Effector memory CD4-positive, alpha-beta T cell (primary cell): ENCODE results near the gene ACBD4.

Experiments used
- DNase-seq, 3 donors: peaks; one replicate each; pipeline ENCODE4 v3.0.0-alpha.2; 2020
- H3K27ac ChIP-seq: 2 replicates; pipeline ENCODE4 v1.7.0; 2013; ENCODE audit warnings: mild to moderate bottlenecking, low read length, moderate library complexity; ENCODE audit not compliant: insufficient read depth, poor library complexity, severe bottlenecking
- H3K27me3 ChIP-seq: replicated peaks from 2 replicates; pipeline ENCODE4 v1.7.0; 2013; ENCODE audit warnings: mild to moderate bottlenecking, low read length; ENCODE audit not compliant: insufficient read depth, control insufficient read depth, poor library complexity, severe bottlenecking
- H3K36me3 ChIP-seq: 2 replicates; pipeline ENCODE4 v1.7.0; 2013; ENCODE audit warnings: mild to moderate bottlenecking, low read length, moderate library complexity; ENCODE audit not compliant: control insufficient read depth, insufficient read depth
- H3K4me1 ChIP-seq: 2 replicates; pipeline ENCODE4 v1.7.0; 2013; ENCODE audit warnings: low read length, mild to moderate bottlenecking; ENCODE audit not compliant: control insufficient read depth, insufficient read depth, poor library complexity, severe bottlenecking
- H3K4me3 ChIP-seq: 2 replicates; pipeline ENCODE4 v1.7.0; 2013; ENCODE audit warnings: low read length, low read depth, mild to moderate bottlenecking; ENCODE audit not compliant: insufficient read depth, poor library complexity, severe bottlenecking
- H3K9me3 ChIP-seq: 2 replicates; pipeline ENCODE4 v1.7.0; 2013; ENCODE audit warnings: mild to moderate bottlenecking, low read length, moderate library complexity; ENCODE audit not compliant: control insufficient read depth

Gene ACBD4

GRCh38 chr17:45093444-45094110 lies 41.9 kb upstream of the ACBD4 start:
- H3K27ac ChIP-seq, result no peak overlapping the region
- no peaks in the 10 kb centered on the region for H3K27me3 ChIP-seq
- no peaks in the 10 kb centered on the region for H3K4me1 ChIP-seq
- no peaks in the 10 kb centered on the region for H3K9me3 ChIP-seq
- no peak overlapping the region for H3K4me3 ChIP-seq
- DNase-seq, result no peak
- H3K36me3 ChIP-seq, result peaks cover 77% of the 10 kb centered on the region

GRCh38 chr17:45096141-45096540 lies 39.3 kb upstream of the ACBD4 start:
- Histone ChIP-seq H3K36me3 (peaks cover 70% of the 10 kb centered on the region), H3K27ac (no peak overlapping the region), H3K4me1 (no peaks in the 10 kb centered on the region), H3K27me3 (no peaks in the 10 kb centered on the region), H3K4me3 (no peak overlapping the region), H3K9me3 (no peaks in the 10 kb centered on the region)
- no peak for DNase-seq

GRCh38 chr17:45096926-45097325 lies 38.6 kb upstream of the ACBD4 start:
- no peak for DNase-seq
- H3K4me1 ChIP-seq, result no peaks in the 10 kb centered on the region
- H3K27me3 ChIP-seq, result no peaks in the 10 kb centered on the region
- peaks cover 69% of the 10 kb centered on the region for H3K36me3 ChIP-seq
- no peak overlapping the region for H3K4me3 ChIP-seq
- no peak overlapping the region for H3K27ac ChIP-seq
- H3K9me3 ChIP-seq, result no peaks in the 10 kb centered on the region

- DNase-seq, result no peak
- Histone ChIP-seq H3K9me3 (no peaks in the 10 kb centered on the region), H3K27ac (no peak overlapping the region), H3K4me3 (no peak overlapping the region), H3K4me1 (no peaks in the 10 kb centered on the region), H3K36me3 (peaks cover 74% of the 10 kb centered on the region), H3K27me3 (no peaks in the 10 kb centered on the region)
Observed at GRCh38 chr17:45098081-45098868, 37.2 kb upstream of the ACBD4 start.

GRCh38 chr17:45098869-45099616 lies 36.4 kb upstream of the ACBD4 start:
- DNase-seq, result peak; percentile 26 to 56 (median 51)
- no peak overlapping the region for H3K27ac ChIP-seq

GRCh38 chr17:45101546-45101882 lies 34.0 kb upstream of the ACBD4 start:
- H3K36me3 ChIP-seq, result peaks cover 84% of the 10 kb centered on the region
- no peak for DNase-seq
- no peaks in the 10 kb centered on the region for H3K9me3 ChIP-seq
- no peak overlapping the region for H3K27ac ChIP-seq
- H3K4me3 ChIP-seq, result no peak overlapping the region
- no peaks in the 10 kb centered on the region for H3K27me3 ChIP-seq
- no peaks in the 10 kb centered on the region for H3K4me1 ChIP-seq

More at GRCh38 chr17:45098869-45099616, 36.4 kb upstream of the ACBD4 start:
- no peaks in the 10 kb centered on the region for H3K27me3 ChIP-seq
- H3K36me3 ChIP-seq, result peaks cover 74% of the 10 kb centered on the region
- no peaks in the 10 kb centered on the region for H3K4me1 ChIP-seq
- no peaks in the 10 kb centered on the region for H3K9me3 ChIP-seq
- no peak overlapping the region for H3K4me3 ChIP-seq

GRCh38 chr17:45101883-45102811 lies 33.3 kb upstream of the ACBD4 start:
- no peak overlapping the region for H3K27ac ChIP-seq
- no peaks in the 10 kb centered on the region for H3K9me3 ChIP-seq
- no peaks in the 10 kb centered on the region for H3K27me3 ChIP-seq
- no peaks in the 10 kb centered on the region for H3K4me1 ChIP-seq
- no peak for DNase-seq
- H3K4me3 ChIP-seq, result no peak overlapping the region
- H3K36me3 ChIP-seq, result peaks cover 82% of the 10 kb centered on the region

GRCh38 chr17:45102856-45103255 lies 32.6 kb upstream of the ACBD4 start:
- DNase-seq, result no peak
- Histone ChIP-seq H3K9me3 (no peaks in the 10 kb centered on the region), H3K4me1 (no peaks in the 10 kb centered on the region), H3K36me3 (peaks cover 82% of the 10 kb centered on the region), H3K27ac (no peak overlapping the region), H3K27me3 (no peaks in the 10 kb centered on the region), H3K4me3 (no peak overlapping the region)

- Histone ChIP-seq H3K27ac (no peak overlapping the region), H3K4me1 (no peaks in the 10 kb centered on the region), H3K4me3 (no peak overlapping the region), H3K9me3 (no peaks in the 10 kb centered on the region), H3K36me3 (peaks cover 82% of the 10 kb centered on the region), H3K27me3 (no peaks in the 10 kb centered on the region)
- no peak for DNase-seq
Observed at GRCh38 chr17:45103269-45103795, 32.2 kb upstream of the ACBD4 start.
